Measurements from ENCODE around the gene GPR15. TPM values are rescaled to one million over a fixed set of nuclear protein-coding genes. Genes with fewer than 3 reads are reported as not detected.

Gene GPR15
- total and polyA plus RNA-seq, 2 experiments from 2014 or later, result not detected

GRCh38 chr3:98501863-98502576 is 29.8 kb upstream of the GPR15 start (continued):
- no peak for TF ChIP-seq ETS1 (IDR thresholded peaks at IDR 0.05)
- no peak for TF ChIP-seq ZNF331 (CRISPR knock-in tag; IDR thresholded peaks at IDR 0.05; ENCODE audit: low read depth)

DNA sequence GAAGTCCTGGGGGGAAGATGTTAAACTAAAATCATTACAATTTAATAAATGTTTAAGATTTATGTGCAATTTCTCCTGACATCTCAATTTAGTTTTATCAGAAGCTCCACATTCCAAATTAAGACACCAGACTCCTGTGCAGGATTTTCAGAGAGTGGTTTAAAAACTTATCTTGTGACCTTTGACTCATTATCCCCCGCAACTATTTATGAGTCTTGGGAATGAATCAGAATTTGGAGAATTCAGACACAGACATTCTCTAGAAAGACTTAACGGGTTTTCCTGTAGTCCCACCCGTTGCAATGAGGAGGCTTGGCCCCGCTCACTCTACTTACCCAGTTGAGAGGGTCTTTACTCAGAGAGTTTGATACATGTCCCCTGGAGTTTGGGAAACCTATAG is 27.2 kb upstream of the GPR15 start:
- H3K27me3 ChIP-seq (ENCODE audit: insufficient read depth), result no peaks in the 10 kb centered on the region
- no peaks in the 10 kb centered on the region for H3K36me3 Mint-ChIP-seq (ENCODE audit: low read depth)
- H3K9me2 ChIP-seq (ENCODE audit: insufficient read depth), result no peaks in the 10 kb centered on the region
- H3K4me3 Mint-ChIP-seq, result no peak overlapping the region
- H3K4me3 ChIP-seq, result no peak overlapping the region
- no peak overlapping the region for H3K27ac Mint-ChIP-seq
- H2AFZ ChIP-seq, result no peak overlapping the region
- no peaks in the 10 kb centered on the region for H3K27me3 Mint-ChIP-seq (ENCODE audit: insufficient read depth, low read depth, poor library complexity)
- peaks cover 3% of the 10 kb centered on the region; the same call in 1 of the 3 replicates for H3K4me1 Mint-ChIP-seq
- no peaks in the 10 kb centered on the region for H3K4me1 ChIP-seq (ENCODE audit: insufficient read depth)
- no peak for ATAC-seq
- no peaks in the 10 kb centered on the region for H3K79me2 ChIP-seq (replicated peaks; ENCODE audit: insufficient read depth)
- H3K4me2 ChIP-seq, result no peak overlapping the region
- no peak overlapping the region for H3K27ac ChIP-seq (ENCODE audit: low read depth)
- no peaks in the 10 kb centered on the region for H3K36me3 ChIP-seq (ENCODE audit: insufficient read depth)
- no peak for DNase-seq (ENCODE audit: low spot score)
- H3F3A ChIP-seq (replicated peaks; ENCODE audit: low read depth), result no peaks in the 10 kb centered on the region
- no peaks in the 10 kb centered on the region; the same call in 2 of the 3 replicates for H3K9me3 Mint-ChIP-seq
- H4K20me1 ChIP-seq (replicated peaks; ENCODE audit: insufficient read depth), result no peaks in the 10 kb centered on the region
- no peak for TF ChIP-seq ZNF114 (CRISPR knock-in tag; IDR thresholded peaks at IDR 0.05)
- no peak for TF ChIP-seq ZNF331 (CRISPR knock-in tag; IDR thresholded peaks at IDR 0.05; ENCODE audit: low read depth)
- TF ChIP-seq, protein P1, sequence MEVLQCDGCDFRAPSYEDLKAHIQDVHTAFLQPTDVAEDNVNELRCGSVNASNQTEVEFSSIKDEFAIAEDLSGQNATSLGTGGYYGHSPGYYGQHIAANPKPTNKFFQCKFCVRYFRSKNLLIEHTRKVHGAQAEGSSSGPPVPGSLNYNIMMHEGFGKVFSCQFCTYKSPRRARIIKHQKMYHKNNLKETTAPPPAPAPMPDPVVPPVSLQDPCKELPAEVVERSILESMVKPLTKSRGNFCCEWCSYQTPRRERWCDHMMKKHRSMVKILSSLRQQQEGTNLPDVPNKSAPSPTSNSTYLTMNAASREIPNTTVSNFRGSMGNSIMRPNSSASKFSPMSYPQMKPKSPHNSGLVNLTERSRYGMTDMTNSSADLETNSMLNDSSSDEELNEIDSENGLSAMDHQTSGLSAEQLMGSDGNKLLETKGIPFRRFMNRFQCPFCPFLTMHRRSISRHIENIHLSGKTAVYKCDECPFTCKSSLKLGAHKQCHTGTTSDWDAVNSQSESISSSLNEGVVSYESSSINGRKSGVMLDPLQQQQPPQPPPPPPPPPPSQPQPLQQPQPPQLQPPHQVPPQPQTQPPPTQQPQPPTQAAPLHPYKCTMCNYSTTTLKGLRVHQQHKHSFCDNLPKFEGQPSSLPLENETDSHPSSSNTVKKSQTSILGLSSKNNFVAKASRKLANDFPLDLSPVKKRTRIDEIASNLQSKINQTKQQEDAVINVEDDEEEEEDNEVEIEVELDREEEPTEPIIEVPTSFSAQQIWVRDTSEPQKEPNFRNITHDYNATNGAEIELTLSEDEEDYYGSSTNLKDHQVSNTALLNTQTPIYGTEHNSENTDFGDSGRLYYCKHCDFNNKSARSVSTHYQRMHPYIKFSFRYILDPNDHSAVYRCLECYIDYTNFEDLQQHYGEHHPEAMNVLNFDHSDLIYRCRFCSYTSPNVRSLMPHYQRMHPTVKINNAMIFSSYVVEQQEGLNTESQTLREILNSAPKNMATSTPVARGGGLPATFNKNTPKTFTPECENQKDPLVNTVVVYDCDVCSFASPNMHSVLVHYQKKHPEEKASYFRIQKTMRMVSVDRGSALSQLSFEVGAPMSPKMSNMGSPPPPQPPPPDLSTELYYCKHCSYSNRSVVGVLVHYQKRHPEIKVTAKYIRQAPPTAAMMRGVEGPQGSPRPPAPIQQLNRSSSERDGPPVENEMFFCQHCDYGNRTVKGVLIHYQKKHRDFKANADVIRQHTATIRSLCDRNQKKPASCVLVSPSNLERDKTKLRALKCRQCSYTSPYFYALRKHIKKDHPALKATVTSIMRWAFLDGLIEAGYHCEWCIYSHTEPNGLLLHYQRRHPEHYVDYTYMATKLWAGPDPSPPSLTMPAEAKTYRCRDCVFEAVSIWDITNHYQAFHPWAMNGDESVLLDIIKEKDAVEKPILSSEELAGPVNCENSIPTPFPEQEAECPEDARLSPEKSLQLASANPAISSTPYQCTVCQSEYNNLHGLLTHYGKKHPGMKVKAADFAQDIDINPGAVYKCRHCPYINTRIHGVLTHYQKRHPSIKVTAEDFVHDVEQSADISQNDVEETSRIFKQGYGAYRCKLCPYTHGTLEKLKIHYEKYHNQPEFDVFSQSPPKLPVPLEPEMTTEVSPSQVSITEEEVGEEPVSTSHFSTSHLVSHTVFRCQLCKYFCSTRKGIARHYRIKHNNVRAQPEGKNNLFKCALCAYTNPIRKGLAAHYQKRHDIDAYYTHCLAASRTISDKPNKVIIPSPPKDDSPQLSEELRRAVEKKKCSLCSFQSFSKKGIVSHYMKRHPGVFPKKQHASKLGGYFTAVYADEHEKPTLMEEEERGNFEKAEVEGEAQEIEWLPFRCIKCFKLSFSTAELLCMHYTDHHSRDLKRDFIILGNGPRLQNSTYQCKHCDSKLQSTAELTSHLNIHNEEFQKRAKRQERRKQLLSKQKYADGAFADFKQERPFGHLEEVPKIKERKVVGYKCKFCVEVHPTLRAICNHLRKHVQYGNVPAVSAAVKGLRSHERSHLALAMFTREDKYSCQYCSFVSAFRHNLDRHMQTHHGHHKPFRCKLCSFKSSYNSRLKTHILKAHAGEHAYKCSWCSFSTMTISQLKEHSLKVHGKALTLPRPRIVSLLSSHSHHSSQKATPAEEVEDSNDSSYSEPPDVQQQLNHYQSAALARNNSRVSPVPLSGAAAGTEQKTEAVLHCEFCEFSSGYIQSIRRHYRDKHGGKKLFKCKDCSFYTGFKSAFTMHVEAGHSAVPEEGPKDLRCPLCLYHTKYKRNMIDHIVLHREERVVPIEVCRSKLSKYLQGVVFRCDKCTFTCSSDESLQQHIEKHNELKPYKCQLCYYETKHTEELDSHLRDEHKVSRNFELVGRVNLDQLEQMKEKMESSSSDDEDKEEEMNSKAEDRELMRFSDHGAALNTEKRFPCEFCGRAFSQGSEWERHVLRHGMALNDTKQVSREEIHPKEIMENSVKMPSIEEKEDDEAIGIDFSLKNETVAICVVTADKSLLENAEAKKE (CRISPR knock-in tag; IDR thresholded peaks at IDR 0.05), result no peak
- TF ChIP-seq, protein P2, sequence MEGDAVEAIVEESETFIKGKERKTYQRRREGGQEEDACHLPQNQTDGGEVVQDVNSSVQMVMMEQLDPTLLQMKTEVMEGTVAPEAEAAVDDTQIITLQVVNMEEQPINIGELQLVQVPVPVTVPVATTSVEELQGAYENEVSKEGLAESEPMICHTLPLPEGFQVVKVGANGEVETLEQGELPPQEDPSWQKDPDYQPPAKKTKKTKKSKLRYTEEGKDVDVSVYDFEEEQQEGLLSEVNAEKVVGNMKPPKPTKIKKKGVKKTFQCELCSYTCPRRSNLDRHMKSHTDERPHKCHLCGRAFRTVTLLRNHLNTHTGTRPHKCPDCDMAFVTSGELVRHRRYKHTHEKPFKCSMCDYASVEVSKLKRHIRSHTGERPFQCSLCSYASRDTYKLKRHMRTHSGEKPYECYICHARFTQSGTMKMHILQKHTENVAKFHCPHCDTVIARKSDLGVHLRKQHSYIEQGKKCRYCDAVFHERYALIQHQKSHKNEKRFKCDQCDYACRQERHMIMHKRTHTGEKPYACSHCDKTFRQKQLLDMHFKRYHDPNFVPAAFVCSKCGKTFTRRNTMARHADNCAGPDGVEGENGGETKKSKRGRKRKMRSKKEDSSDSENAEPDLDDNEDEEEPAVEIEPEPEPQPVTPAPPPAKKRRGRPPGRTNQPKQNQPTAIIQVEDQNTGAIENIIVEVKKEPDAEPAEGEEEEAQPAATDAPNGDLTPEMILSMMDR (conservative IDR thresholded peaks at IDR 0.05; ENCODE audit: low read depth in 2 of 2), result no peak
- no peak for TF ChIP-seq NANOG (IDR thresholded peaks at IDR 0.05; ENCODE audit: borderline replicate concordance)
- no peak for TF ChIP-seq JUNB (IDR thresholded peaks at IDR 0.05; ENCODE audit: unreplicated experiment)
- TF ChIP-seq STAT1 (IDR thresholded peaks at IDR 0.05; ENCODE audit: unreplicated experiment), result no peak
- no peak for TF ChIP-seq EZH2 (IDR thresholded peaks at IDR 0.05; ENCODE audit: low read depth, unreplicated experiment)
- no peak for TF ChIP-seq EZH2phosphoT487 (IDR thresholded peaks at IDR 0.05; ENCODE audit: unreplicated experiment)
- TF ChIP-seq ETS1 (IDR thresholded peaks at IDR 0.05), result no peak
- no peak for TF ChIP-seq CREB1 (CRISPR knock-in tag; IDR thresholded peaks at IDR 0.05; ENCODE audit: low read depth)
- no peak for TF ChIP-seq POLR2AphosphoS5 (IDR thresholded peaks at IDR 0.05; ENCODE audit: low read depth)
